ENCODE measurements around the gene SRPK2. TPM values are rescaled to one million over a fixed set of nuclear protein-coding genes. Genes with fewer than 3 reads are reported as not detected.
"Not testable (repeated sequence)": the region's sequence is repeated elsewhere in the genome, so short reads cannot be mapped to it uniquely, and the experiment has no call there.

Gene SRPK2
- total RNA-seq, 1 experiment from 2014 or later = 50.5 TPM

DNA sequence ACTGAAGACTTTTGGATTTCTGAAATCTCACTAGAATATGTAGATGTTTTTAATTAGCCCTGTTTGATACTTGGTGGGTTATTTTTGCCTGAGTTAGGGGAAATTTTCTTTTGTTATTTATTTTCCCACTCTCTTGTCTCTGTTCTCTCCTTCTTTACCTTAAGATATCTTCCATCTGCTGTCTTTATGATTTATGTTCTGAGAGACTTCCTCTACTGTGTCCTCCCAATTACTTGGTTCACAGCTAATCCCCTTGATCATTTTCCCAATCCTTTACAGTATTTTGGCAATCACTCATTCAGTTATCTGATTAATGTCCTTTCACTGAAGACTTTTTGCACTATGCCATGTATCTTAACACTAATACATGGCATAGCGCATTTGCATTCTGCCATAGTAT, 49.5 kb upstream of the SRPK2 start:
- Mint-ChIP-seq H3K9me3 (no peaks in the 10 kb centered on the region), H3K36me3 (no peaks in the 10 kb centered on the region), H3K4me1 (peaks cover 5% of the 10 kb centered on the region), H3K27me3 (ENCODE audit: low read depth) (peaks cover 2% of the 10 kb centered on the region; the same call in 1 of the 2 replicates), H3K27ac (no peak overlapping the region), H3K4me3 (no peak overlapping the region)
- ATAC-seq = no peak
- DNase-seq (ENCODE audit: low spot score) = no peak
- CTCF ChIA-PET = interaction anchor here (1.3 kb wide), 1 partner anchor 36 kb away, joined by 10 read pairs; no protein-coding TSS in a partner anchor
- POLR2A ChIA-PET = interaction anchor here (0.7 kb wide), 1 partner anchor 37 kb away, joined by 5 read pairs; no protein-coding TSS in a partner anchor
- TF ChIP-seq FOXP1 (CRISPR knock-in tag; IDR thresholded peaks at IDR 0.05; ENCODE audit: borderline replicate concordance) (no peak), CREB1 (CRISPR knock-in tag; IDR thresholded peaks at IDR 0.05) (no peak), GTF2I (CRISPR knock-in tag; conservative IDR thresholded peaks at IDR 0.05) (no peak), TCF7 (CRISPR knock-in tag; IDR thresholded peaks at IDR 0.05; ENCODE audit: low read depth) (no peak), ERG (CRISPR knock-in tag; IDR thresholded peaks at IDR 0.05) (no peak), ATF3 (CRISPR knock-in tag; conservative IDR thresholded peaks at IDR 0.05) (no peak)

- H3K36me3 Mint-ChIP-seq; H3K27ac Mint-ChIP-seq; POLR2A ChIA-PET; H3K27me3 Mint-ChIP-seq (ENCODE audit: low read depth); CTCF ChIA-PET; DNase-seq (ENCODE audit: low spot score); H3K4me3 Mint-ChIP-seq; ATAC-seq; H3K9me3 Mint-ChIP-seq; H3K4me1 Mint-ChIP-seq: not testable (repeated sequence)
Measured at GRCh38 chr7:105437356-105437755, 48.6 kb upstream of the SRPK2 start.

GRCh38 chr7:105429746-105430612, 41.3 kb upstream of the SRPK2 start:
- TF ChIP-seq ERG (CRISPR knock-in tag; IDR thresholded peaks at IDR 0.05) (no peak), ELF4 (CRISPR knock-in tag; IDR thresholded peaks at IDR 0.05; ENCODE audit: low read depth) (no peak), SP1 (CRISPR knock-in tag; conservative IDR thresholded peaks at IDR 0.05) (no peak), CREM (CRISPR knock-in tag; IDR thresholded peaks at IDR 0.05) (no peak)
- no peak overlapping the region for H3K27ac Mint-ChIP-seq
- ATAC-seq = peak; percentile 83
- no peak overlapping the region for H3K4me3 Mint-ChIP-seq
- H3K27me3 Mint-ChIP-seq (ENCODE audit: low read depth) = no peaks in the 10 kb centered on the region
- no peaks in the 10 kb centered on the region for H3K9me3 Mint-ChIP-seq
- POLR2A ChIA-PET = no interaction called here
- DNase-seq (ENCODE audit: low spot score) = peak; percentile 20
- H3K36me3 Mint-ChIP-seq = no peaks in the 10 kb centered on the region
- H3K4me1 Mint-ChIP-seq = no peaks in the 10 kb centered on the region
- CTCF ChIA-PET = interaction anchor here (0.5 to 1.3 kb wide), 11 partner anchors 9 to 449 kb away, joined by 3 to 8 read pairs (median 4); partner anchors contain the start of gene EFCAB10

- H3K9me3 Mint-ChIP-seq = no peaks in the 10 kb centered on the region
- ChIA-PET CTCF (no interaction called here), POLR2A (no interaction called here)
- ATAC-seq (no peak), DNase-seq (ENCODE audit: low spot score) (no peak)
- H3K27ac Mint-ChIP-seq = no peak overlapping the region
- H3K27me3 Mint-ChIP-seq (ENCODE audit: low read depth) = no peaks in the 10 kb centered on the region
- no peaks in the 10 kb centered on the region for H3K36me3 Mint-ChIP-seq
- H3K4me3 Mint-ChIP-seq = no peak overlapping the region
- no peaks in the 10 kb centered on the region for H3K4me1 Mint-ChIP-seq
- TF ChIP-seq ATF1 (CRISPR knock-in tag; IDR thresholded peaks at IDR 0.05) (no peak), ATF2 (CRISPR knock-in tag; IDR thresholded peaks at IDR 0.05; ENCODE audit: borderline replicate concordance, low read depth) (no peak), IRF1 (CRISPR knock-in tag; IDR thresholded peaks at IDR 0.05) (no peak), JUN (CRISPR knock-in tag; IDR thresholded peaks at IDR 0.05) (no peak), TCF7 (CRISPR knock-in tag; IDR thresholded peaks at IDR 0.05; ENCODE audit: low read depth) (no peak), RELA (CRISPR knock-in tag; IDR thresholded peaks at IDR 0.05; ENCODE audit: borderline replicate concordance) (no peak), ZNF232 (CRISPR knock-in tag; IDR thresholded peaks at IDR 0.05) (no peak), USF1 (CRISPR knock-in tag; IDR thresholded peaks at IDR 0.05) (no peak), NFATC4 (CRISPR knock-in tag; IDR thresholded peaks at IDR 0.05) (no peak), SP1 (CRISPR knock-in tag; conservative IDR thresholded peaks at IDR 0.05) (no peak), ATF3 (CRISPR knock-in tag; conservative IDR thresholded peaks at IDR 0.05) (no peak), ZNF121 (CRISPR knock-in tag; IDR thresholded peaks at IDR 0.05) (no peak), ZBTB21 (CRISPR knock-in tag; IDR thresholded peaks at IDR 0.05; ENCODE audit: borderline replicate concordance) (no peak), ESRRA (CRISPR knock-in tag; IDR thresholded peaks at IDR 0.05; ENCODE audit: borderline replicate concordance) (no peak)
Measured at GRCh38 chr7:105426606-105427146, 38.0 kb upstream of the SRPK2 start.
